Breast epithelium (tissue), 3 donors: ENCODE results near the gene MORN1.

Experiments used
- POLR2A ChIP-seq: fragments of 450-650 bp; IDR thresholded peaks from one replicate; pipeline ENCODE4 v1.6.1; 2016; ENCODE audit warnings: antibody characterized with exemption, mild to moderate bottlenecking, moderate library complexity
- POLR2AphosphoS5 ChIP-seq, 3 donors: sonication (generic); formaldehyde crosslinking; IDR thresholded peaks; one replicate each; pipeline ENCODE4 v1.6.1; 2017; ENCODE audit warnings: antibody characterized with exemption in 3 of 3
- TF ChIP-seq, protein P1 (sequence below), 3 donors: fragments of 450-650 bp; IDR thresholded peaks; one replicate each; pipeline ENCODE4 v1.5.1; 2016 to 2017; ENCODE audit warnings: antibody characterized with exemption in 3 of 3, mild to moderate bottlenecking in 3 of 3, moderate library complexity in 3 of 3

DNA sequence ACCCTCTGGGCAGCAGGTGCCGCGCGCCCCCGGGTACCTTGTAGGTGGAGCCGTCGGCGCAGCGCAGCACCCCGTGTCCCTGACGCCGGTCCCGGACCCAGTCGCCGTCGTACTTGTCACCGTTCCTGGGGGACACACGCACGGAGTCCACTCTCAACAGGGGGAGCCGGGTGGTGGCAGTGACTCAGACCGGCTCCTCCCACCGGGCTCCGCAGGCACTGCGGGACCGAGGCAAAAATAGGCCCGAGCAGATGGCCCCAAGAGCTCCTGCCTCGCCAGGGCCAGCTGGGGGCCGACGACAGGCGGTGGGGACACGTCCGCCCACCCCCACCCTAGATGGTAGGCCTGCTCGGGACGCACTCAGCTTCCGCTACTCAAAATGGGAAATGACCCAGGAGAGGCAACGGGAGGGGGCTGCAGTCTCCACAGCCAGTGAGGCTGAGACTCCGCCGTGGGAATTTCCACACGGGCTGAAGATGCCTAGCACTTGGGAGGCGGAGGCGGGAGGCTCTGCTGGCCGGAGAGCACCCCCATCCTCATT, 6.3 kb downstream of the MORN1 start:
- no peak for TF ChIP-seq POLR2AphosphoS5 (IDR thresholded peaks at IDR 0.05)
- no peak for TF ChIP-seq POLR2A
- TF ChIP-seq, protein P1, sequence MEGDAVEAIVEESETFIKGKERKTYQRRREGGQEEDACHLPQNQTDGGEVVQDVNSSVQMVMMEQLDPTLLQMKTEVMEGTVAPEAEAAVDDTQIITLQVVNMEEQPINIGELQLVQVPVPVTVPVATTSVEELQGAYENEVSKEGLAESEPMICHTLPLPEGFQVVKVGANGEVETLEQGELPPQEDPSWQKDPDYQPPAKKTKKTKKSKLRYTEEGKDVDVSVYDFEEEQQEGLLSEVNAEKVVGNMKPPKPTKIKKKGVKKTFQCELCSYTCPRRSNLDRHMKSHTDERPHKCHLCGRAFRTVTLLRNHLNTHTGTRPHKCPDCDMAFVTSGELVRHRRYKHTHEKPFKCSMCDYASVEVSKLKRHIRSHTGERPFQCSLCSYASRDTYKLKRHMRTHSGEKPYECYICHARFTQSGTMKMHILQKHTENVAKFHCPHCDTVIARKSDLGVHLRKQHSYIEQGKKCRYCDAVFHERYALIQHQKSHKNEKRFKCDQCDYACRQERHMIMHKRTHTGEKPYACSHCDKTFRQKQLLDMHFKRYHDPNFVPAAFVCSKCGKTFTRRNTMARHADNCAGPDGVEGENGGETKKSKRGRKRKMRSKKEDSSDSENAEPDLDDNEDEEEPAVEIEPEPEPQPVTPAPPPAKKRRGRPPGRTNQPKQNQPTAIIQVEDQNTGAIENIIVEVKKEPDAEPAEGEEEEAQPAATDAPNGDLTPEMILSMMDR (IDR thresholded peaks at IDR 0.05): no peak
